ENCODE measurements around the gene GOLGA2.
A peak's percentile ranks its signal among the peaks of the same experiment; 100 is the strongest.

The GOLGA2 gene

DNA sequence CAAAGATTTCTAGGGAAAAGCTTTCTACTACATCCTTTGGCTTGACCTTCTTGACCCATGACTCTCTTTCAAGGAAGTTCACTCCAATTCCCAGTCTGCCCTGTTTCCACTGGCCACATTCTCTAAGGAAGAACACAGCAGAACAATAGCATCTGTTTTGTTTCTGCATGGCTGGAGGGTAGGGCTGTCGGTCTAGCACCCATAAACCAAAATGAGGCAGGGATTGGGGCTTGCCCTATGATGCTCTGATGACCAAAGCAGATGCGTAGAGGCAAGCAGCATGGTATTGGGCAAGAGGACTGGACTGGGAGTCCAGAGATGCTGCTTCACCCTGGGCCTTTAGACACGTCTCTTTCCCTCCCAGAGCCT is 24.1 kb downstream of the GOLGA2 start:
- TF ChIP-seq, protein P1, sequence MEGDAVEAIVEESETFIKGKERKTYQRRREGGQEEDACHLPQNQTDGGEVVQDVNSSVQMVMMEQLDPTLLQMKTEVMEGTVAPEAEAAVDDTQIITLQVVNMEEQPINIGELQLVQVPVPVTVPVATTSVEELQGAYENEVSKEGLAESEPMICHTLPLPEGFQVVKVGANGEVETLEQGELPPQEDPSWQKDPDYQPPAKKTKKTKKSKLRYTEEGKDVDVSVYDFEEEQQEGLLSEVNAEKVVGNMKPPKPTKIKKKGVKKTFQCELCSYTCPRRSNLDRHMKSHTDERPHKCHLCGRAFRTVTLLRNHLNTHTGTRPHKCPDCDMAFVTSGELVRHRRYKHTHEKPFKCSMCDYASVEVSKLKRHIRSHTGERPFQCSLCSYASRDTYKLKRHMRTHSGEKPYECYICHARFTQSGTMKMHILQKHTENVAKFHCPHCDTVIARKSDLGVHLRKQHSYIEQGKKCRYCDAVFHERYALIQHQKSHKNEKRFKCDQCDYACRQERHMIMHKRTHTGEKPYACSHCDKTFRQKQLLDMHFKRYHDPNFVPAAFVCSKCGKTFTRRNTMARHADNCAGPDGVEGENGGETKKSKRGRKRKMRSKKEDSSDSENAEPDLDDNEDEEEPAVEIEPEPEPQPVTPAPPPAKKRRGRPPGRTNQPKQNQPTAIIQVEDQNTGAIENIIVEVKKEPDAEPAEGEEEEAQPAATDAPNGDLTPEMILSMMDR (IDR thresholded peaks at IDR 0.05; ENCODE audit: borderline replicate concordance, insufficient read depth, low read depth, low read length): no peak
- H3K4me3 ChIP-seq (ENCODE audit: low read depth, low read length): no peak overlapping the region

DNA sequence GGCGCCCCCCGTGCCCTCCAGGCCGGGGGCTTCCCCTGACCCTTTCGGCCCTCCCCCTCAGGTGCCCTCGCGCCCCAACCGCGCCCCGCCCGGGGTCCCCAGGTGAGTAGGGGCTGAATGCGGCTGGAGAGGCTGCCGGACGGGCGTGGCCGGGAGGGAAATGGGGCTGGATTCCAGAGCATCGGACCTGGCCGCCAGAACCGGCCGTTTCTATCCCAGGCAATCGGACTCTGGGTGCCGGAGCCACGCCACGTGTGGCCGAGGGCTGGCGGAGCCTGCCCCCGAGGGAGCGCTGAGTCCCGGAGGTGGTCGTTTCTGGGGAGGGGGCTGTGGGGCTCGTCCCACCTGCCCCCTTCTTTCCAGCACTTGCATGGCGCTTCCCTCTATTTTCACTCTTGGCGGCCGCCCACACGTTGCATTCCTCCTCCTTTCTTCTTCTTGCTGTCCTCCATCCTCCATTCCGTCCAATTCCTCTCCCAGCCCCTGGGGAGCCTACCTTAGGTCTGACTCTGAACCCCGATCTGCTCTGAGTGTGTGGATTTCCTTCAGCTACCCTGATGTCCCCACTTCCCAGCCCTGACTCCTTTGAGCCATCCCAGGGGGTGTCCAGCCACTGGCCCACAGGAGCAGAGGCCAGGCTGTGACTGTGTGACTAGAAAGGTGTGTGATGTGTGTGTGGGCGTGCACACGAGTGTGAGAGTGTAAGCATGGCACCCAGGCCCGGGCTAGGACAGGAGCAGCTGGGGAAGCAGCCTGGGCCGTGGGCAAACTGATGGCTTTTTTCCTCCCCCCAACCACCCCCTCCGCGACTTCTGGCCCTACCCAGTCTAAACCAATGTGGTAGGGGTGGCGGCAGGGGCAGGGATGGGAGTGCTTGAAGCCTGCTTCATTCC is 24.7 kb downstream of the GOLGA2 start:
- peak overlapping the region; percentile 37 for H3K4me3 ChIP-seq (ENCODE audit: low read depth, low read length)
- TF ChIP-seq, protein P1 (IDR thresholded peaks at IDR 0.05; ENCODE audit: borderline replicate concordance, insufficient read depth, low read depth, low read length): no peak

DNA sequence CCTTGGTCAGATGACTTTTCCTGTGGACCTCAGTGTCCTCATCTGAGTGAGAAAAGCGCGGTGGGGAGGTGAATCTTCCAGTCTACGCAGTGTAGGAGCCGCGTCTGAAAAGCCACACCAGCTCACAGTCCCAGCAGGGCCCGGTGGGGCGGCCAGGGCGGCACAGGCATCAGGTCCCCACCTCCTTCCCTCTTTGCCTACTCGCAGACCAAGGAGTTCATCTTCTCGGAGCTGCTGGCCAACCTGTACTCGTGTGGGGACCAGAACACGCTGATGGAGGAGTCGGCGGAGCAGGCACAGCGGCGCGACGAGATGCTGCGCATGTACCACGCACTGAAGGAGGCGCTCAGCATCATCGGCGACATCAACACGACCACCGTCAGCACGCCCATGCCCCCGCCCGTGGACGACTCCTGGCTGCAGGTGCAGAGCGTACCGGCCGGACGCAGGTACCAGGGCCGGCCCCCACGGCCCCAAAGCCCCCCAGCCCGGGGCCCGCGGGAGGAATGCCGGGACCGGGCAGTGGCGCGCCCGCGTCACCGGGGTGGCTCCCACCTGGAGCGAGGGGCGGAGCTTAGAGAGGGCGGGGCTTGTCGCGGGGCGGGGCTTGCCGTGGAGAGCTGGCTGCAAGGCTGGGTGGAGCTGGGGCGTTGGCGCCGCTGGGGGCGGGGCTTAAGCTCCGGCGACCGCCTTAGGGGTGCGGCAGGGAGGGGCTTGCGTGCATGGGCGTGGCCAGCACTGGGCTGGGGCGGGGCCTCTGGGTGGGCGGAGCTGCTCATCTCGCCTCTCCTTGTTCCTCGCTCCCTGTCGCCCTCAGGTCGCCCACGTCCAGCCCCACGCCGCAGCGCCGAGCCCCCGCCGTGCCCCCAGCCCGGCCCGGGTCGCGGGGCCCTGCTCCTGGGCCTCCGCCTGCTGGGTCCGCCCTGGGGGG is 25.6 kb downstream of the GOLGA2 start:
- TF ChIP-seq, protein P1 (IDR thresholded peaks at IDR 0.05; ENCODE audit: borderline replicate concordance, insufficient read depth, low read depth, low read length): 0 out of 2 replicates have a peak, but pooled peaks have one; percentile 1
- peak overlapping the region; percentile 37 for H3K4me3 ChIP-seq (ENCODE audit: low read depth, low read length)

DNA sequence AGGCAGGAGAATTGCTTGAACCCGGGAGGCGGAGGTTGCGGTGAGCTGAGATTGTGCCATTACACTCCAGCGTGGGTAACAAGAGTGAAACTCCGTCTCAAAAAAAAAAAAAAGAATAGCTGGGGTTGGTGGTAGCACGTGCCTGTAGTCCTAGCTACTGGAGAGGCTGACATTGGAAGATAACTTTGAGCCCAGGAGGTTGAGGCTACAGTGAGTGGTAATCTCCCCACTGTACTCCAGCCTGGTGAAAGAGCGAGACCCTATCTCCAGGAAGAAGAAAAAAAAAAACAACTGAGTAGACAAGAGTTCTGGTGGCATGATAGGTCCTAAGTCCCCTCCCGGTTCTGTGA is 26.3 kb downstream of the GOLGA2 start:
- no peak overlapping the region for H3K4me3 ChIP-seq (ENCODE audit: low read depth, low read length)
- TF ChIP-seq, protein P1 (IDR thresholded peaks at IDR 0.05; ENCODE audit: borderline replicate concordance, insufficient read depth, low read depth, low read length): no peak

DNA sequence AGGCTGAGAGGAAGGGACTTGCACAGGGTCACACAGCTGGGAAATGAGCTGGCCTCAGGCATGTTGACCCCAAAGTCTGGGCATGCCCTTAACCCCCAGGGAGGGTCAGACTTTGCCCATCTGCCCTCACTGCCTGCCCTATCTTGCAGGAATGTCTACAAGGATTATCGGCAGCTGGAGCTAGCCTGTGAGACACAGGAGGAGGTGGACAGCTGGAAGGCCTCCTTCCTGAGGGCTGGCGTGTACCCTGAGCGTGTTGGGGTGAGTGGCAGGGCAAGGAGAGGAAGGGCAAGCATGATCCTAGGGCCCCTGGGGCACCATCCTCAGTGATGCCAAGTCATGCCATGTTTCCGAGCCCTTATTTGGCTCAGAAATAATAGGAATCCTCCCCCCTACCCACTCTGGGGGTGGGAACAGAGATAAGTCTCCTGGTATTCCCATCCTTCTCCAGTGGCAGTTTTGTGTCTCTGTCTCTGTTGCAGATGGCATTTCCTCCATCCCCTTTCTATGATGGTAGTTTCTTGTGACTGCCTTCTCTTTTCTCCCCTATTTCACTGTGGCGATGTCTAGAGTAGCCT is 28.5 kb downstream of the GOLGA2 start:
- TF ChIP-seq, protein P1 (IDR thresholded peaks at IDR 0.05; ENCODE audit: borderline replicate concordance, insufficient read depth, low read depth, low read length): no peak
- H3K4me3 ChIP-seq (ENCODE audit: low read depth, low read length): no peak overlapping the region

DNA sequence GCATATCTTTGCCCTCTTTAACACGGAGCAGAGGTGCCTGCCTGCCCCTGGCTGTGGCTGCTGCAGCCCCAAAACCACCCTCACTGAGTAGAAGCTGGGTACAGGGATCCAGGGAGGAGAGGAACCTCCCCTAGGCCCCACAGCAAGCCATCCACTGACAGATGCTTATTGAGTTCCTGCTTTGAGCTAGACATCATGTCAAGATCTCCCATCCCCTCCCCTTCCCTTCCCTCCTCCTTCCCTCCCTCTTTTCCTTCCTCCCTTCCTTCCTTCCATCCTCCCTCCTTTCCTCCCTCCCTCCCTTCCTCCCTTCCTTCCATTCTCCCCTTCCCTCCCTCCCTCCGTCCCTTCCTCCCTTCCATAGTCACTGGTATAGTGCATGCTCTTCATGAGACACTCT is 29.3 kb downstream of the GOLGA2 start:
- TF ChIP-seq, protein P1 (IDR thresholded peaks at IDR 0.05; ENCODE audit: borderline replicate concordance, insufficient read depth, low read depth, low read length): no peak
- H3K4me3 ChIP-seq (ENCODE audit: low read depth, low read length): no peak overlapping the region

Measured in GM12875 (cell line).